Type B pancreatic cell (in vitro differentiated cells): Measurements from ENCODE around the gene TNFRSF18. TPM values are rescaled to one million over a fixed set of nuclear protein-coding genes. Genes with fewer than 3 reads are reported as not detected.

Experiments used
- DNase-seq: peaks from one replicate; pipeline ENCODE4 v3.0.0; 2021; ENCODE audit warnings: mixed read lengths; ENCODE audit not compliant: unreplicated experiment; ENCODE audit errors: extremely low spot score
- H3K27ac Mint-ChIP-seq: 2 replicates; pipeline ENCODE4 v1.8.0; 2021; ENCODE audit warnings: mild to moderate bottlenecking, mixed read lengths
- H3K27me3 Mint-ChIP-seq: 2 replicates; pipeline ENCODE4 v1.8.0; 2021; ENCODE audit warnings: mixed read lengths
- H3K36me3 Mint-ChIP-seq: 2 replicates; pipeline ENCODE4 v1.8.0; 2021; ENCODE audit warnings: mixed read lengths
- H3K4me1 Mint-ChIP-seq: one replicate; pipeline ENCODE4 v1.8.0; 2021; ENCODE audit warnings: mixed read lengths; ENCODE audit not compliant: unreplicated experiment
- H3K4me3 Mint-ChIP-seq: 2 replicates; pipeline ENCODE4 v1.8.0; 2021; ENCODE audit warnings: mild to moderate bottlenecking, mixed read lengths
- H3K9me3 Mint-ChIP-seq: 2 replicates; pipeline ENCODE4 v1.8.0; 2021; ENCODE audit warnings: mixed read lengths
- total RNA-seq: library from RNA; stranded (reverse); gene quantifications from 2 replicates; pipeline ENCODE4 v1.2.1, GENCODE V29; 2021; ENCODE audit warnings: low replicate concordance
- TF ChIP-seq, protein P1 (sequence below): fragments of 200-600 bp; sonication (generic); conservative IDR thresholded peaks from 2 replicates; pipeline ENCODE4 v1.5.0; 2021; ENCODE audit warnings: antibody characterized with exemption, mild to moderate bottlenecking

Gene TNFRSF18
- total RNA-seq, 1 donor from 2014 or later, result not detected

DNA sequence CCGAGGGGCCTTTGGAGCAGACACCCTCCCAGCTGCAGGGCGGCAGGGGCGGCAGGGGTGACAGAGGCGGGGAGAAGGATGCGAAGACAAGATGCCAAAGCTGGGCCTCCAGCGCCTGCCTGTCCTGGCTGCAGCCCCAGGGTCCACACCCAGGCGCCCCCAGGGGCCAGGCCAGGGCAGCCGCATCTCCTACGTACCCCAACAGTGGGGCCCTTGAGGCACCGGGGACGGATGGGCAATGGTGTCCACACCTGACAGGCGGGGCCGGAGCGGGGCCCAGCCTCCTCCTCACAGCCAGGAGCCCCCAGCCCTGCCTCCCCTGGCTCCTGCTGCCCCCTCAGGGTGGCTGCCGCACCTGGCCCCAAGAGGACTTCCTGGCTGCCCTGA lies 32.8 kb upstream of the TNFRSF18 start:
- no peak for DNase-seq
- peaks cover under 1% of the 10 kb centered on the region for H3K4me1 Mint-ChIP-seq
- no peak overlapping the region for H3K4me3 Mint-ChIP-seq
- H3K27ac Mint-ChIP-seq, result no peak overlapping the region
- H3K27me3 Mint-ChIP-seq, result no peaks in the 10 kb centered on the region
- peaks cover under 1% of the 10 kb centered on the region for H3K36me3 Mint-ChIP-seq
- H3K9me3 Mint-ChIP-seq, result no peaks in the 10 kb centered on the region
- TF ChIP-seq, protein P1, sequence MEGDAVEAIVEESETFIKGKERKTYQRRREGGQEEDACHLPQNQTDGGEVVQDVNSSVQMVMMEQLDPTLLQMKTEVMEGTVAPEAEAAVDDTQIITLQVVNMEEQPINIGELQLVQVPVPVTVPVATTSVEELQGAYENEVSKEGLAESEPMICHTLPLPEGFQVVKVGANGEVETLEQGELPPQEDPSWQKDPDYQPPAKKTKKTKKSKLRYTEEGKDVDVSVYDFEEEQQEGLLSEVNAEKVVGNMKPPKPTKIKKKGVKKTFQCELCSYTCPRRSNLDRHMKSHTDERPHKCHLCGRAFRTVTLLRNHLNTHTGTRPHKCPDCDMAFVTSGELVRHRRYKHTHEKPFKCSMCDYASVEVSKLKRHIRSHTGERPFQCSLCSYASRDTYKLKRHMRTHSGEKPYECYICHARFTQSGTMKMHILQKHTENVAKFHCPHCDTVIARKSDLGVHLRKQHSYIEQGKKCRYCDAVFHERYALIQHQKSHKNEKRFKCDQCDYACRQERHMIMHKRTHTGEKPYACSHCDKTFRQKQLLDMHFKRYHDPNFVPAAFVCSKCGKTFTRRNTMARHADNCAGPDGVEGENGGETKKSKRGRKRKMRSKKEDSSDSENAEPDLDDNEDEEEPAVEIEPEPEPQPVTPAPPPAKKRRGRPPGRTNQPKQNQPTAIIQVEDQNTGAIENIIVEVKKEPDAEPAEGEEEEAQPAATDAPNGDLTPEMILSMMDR, result no peak

DNA sequence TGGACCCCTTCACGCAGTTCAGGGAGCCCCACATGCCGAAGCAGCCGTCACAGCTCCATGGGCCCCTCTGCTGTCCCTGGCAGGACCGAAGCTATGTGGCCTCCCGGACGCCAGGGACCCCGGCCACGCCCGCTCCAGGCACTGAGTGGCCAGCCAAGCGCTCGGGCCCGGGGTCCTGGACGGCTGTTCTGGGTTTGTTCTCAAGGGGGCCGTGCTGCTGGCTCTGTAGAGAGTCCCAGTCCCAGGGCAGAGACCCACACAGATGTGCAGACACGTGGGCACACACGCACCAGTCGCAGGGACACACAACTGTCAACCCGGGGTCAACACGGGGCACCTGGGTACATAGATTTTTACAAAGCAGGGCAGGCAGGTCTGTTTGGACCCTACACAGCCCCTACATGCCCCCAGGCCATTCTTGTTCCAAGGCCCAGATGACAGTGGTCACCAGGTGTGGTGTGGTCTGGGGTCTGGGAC lies 32.3 kb upstream of the TNFRSF18 start:
- Mint-ChIP-seq H3K4me1 (peaks cover 5% of the 10 kb centered on the region), H3K36me3 (peaks cover 5% of the 10 kb centered on the region), H3K27ac (no peak overlapping the region), H3K9me3 (no peaks in the 10 kb centered on the region), H3K4me3 (no peak overlapping the region), H3K27me3 (no peaks in the 10 kb centered on the region)
- TF ChIP-seq, protein P1, result no peak
- no peak for DNase-seq

DNA sequence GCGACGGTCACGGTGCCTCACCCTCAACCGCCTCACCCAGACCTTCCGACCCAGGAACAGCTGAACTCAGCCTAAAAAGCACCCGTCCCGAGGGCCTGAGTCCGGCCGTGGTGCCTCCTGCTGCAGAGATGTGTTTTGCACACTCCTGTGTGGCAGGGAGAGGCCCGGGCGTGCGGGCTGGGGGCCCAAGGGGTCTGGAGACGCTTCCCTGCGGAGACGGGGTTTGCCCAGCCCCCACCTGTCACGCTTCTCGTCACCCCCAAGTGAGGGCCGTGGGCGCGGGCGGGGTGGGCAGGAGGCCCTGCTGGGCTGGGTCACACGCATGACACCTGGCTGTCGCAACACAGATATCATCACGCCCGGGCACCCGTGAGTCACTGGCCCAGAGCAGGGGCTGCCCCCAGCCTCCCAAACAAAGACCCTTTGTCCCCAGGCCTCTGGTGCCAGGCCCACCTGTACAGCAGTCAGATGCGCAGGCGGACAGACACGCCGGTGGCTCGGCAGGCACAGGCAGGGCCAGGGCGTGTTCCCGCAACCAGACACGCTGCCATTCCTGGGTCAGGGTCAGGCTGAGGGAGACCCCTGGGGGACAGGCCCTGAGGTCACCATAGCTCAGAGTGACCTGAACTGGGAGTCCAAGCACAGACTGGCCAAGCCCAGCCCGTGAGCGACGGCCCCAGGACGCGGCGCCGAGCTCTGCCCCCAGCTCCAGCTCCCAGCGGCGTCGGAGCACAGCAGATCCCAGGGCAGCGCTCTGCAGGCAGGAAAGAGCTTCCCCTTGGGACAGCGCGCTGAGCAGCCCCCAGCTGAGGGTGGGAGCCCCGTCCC lies 31.7 kb upstream of the TNFRSF18 start:
- Mint-ChIP-seq H3K27ac (no peak overlapping the region), H3K36me3 (peaks cover 9% of the 10 kb centered on the region), H3K9me3 (no peaks in the 10 kb centered on the region), H3K27me3 (no peaks in the 10 kb centered on the region), H3K4me3 (no peak overlapping the region), H3K4me1 (peaks cover 11% of the 10 kb centered on the region)
- TF ChIP-seq, protein P1, result no peak
- DNase-seq, result no peak

DNA sequence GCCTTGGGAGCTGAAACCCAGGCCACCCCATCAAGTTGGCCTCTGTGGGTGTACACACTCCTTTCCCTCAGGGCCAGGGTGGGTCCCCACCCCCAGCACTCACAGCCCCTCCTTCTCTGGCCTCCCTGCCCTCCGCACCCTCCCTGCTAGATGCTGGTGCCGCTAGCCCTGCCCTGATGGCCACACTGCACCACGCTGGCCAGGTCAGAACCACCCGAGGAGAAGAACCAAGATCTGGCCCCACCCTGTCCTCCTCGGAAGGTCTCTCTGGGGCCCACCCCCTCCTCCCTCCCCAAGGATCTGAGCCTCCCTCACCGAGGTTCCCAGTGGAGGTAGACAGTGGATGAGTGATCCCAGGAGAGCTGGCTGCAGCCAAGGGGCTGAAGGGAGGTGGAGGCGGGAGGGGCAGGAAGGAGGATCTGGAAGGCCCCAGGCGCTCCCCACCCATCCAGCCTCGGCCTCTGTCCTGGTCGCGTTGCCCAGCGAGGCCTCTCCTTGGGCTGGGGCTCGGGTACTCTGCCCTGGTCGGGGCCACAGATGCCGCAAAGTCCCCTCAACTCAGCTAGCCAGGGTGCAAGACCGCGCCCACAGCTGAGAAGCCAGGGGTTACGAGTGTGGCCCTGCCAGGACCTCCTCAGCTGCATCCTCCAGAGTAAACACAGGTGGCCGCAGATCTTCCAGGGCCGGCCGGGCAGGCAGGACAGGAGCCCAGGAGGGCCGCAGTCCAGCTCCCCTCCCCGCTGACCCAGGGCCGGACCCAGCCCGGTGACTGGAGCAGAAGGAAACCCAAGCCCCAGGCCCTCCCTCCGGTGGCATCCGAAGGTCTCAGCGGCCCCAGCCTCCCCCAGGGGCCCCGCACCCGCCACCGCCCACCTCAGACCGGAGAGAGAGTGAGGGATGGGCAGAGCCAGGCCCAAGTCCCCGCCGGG lies 30.8 kb upstream of the TNFRSF18 start:
- no peaks in the 10 kb centered on the region for H3K27me3 Mint-ChIP-seq
- H3K4me3 Mint-ChIP-seq, result no peak overlapping the region
- peaks cover 9% of the 10 kb centered on the region for H3K36me3 Mint-ChIP-seq
- H3K9me3 Mint-ChIP-seq, result no peaks in the 10 kb centered on the region
- no peak for DNase-seq
- H3K4me1 Mint-ChIP-seq, result peaks cover 11% of the 10 kb centered on the region
- H3K27ac Mint-ChIP-seq, result no peak overlapping the region
- TF ChIP-seq, protein P1, result no peak

DNA sequence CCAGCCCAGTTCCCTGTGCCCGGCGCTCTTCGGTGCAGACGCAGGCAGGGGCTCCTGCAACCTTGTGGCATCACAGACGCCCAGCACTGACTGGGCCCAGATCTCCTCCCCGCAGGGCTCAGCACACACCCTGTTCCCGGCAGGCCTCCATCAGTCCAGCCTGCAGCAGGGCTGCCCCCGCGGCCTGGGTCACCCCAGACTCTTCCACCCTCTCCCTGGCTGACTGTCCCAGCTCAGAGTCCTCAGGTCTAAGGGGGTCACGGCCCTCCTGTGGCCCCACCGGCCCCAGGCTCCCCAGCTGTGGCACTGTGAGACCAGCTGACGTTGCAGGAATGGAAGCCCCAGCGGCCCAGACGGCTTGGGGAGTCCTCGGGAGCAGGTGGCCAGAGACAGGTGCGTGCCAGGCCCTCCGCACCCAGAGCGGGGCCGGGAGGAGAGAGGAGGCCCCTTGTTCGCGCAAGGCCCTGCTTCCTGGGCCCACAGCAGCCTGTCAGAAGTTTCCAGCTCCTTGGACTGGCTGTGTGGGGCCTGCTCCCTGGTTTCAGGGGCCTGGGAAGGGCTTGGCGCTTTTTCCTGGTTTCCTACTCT lies 29.9 kb upstream of the TNFRSF18 start:
- Mint-ChIP-seq H3K4me1 (peaks cover 11% of the 10 kb centered on the region), H3K36me3 (peaks cover 9% of the 10 kb centered on the region), H3K4me3 (no peak overlapping the region), H3K27ac (no peak overlapping the region), H3K9me3 (no peaks in the 10 kb centered on the region), H3K27me3 (no peaks in the 10 kb centered on the region)
- DNase-seq, result no peak
- TF ChIP-seq, protein P1, result no peak
